Measurements from ENCODE around the gene FADS1.

DNA sequence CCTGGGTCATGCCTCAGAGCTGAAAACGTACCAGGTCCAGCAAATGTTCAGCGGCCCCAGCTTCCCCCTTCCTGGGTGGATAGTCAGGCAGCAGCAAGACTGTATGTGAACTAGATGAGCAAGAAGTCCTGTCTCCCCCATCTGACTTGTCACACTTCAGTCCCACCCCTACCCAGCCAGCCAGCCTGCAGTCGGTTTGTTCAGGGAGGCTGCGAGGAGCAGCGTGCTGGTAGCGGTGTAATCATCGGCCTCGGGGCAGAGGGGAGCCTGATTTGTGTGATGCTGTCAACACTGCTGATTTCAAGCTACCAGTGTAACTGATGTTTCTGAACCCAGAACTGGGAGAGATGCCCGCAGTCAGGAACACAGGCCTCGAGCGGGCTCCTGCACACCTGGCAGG lies 34.0 kb downstream of the FADS1 start:
- no peak for TF ChIP-seq CTCF (IDR thresholded peaks at IDR 0.05)
- no peak for TF ChIP-seq POLR2A (IDR thresholded peaks at IDR 0.05)

Measured in Peyer's patch (tissue), 4 donors.